SK-N-MC (cell line): ENCODE measurements around the gene BMPR1B.

Source experiments
- EZH2 ChIP-seq: fragments of 200-600 bp; sonication (generic); IDR thresholded peaks from one replicate; pipeline ENCODE4 v1.6.1; 2017; ENCODE audit warnings: antibody characterized with exemption
- FOXP2 ChIP-seq: optimal IDR thresholded peaks from 2 replicates; pipeline ENCODE3; 2011; ENCODE audit warnings: mild to moderate bottlenecking, moderate library complexity; ENCODE audit not compliant: insufficient read depth; ENCODE audit errors: extremely low read length, control extremely low read depth
- POLR2AphosphoS5 ChIP-seq: IDR thresholded peaks from 2 replicates; pipeline ENCODE4 v1.6.1; 2012; ENCODE audit warnings: mild to moderate bottlenecking, low read depth, low read length, borderline replicate concordance

DNA sequence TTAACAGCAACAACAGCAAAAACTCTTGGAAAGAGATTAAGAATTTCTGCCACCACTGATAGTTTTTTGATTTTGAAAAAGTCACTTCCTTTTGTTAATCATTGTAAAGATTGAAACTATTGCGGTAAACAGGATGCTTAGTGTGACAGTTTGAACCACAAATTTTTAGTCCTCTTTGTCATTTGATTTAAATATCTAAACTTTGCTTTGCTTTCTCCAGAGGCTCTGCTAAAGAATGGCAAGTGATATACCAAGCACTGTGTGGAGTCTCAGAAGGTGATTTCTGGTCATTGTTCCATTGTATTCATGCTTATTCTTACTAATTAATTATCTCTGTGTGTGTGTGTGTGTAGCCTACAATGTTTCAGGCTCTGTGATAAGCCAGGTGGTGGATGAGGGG lies 155.6 kb downstream of the BMPR1B start:
- no peak for TF ChIP-seq POLR2AphosphoS5
- no peak for TF ChIP-seq EZH2
- no peak for TF ChIP-seq FOXP2
